GM18511 (cell line): Measurements from ENCODE around the gene PCDHB8.
"Not testable (repeated sequence)": the region's sequence is repeated elsewhere in the genome, so short reads cannot be mapped to it uniquely, and the experiment has no call there.

Source experiments
- ATAC-seq: cut with Tn5 transposase; IDR thresholded peaks from one replicate; pipeline ENCODE4 v1.9.1; 2021; ENCODE audit warnings: mild to moderate bottlenecking, moderate library complexity; ENCODE audit not compliant: unreplicated experiment

The PCDHB8 gene

GRCh38 chr5:141184117-141184855, 6.7 kb downstream of the PCDHB8 start:
- ATAC-seq, result not testable (repeated sequence)

GRCh38 chr5:141186897-141187512, 9.4 kb downstream of the PCDHB8 start, which contains the start of gene PCDHB9:
Gene PCDHB9 (plus strand): TSS chr5:141187161. CDS start chr5:141187319, 158 bp downstream.
- no peak for ATAC-seq

- ATAC-seq, result not testable (repeated sequence)
Observed at GRCh38 chr5:141188682-141189081, 11.1 kb downstream of the PCDHB8 start.

GRCh38 chr5:141189131-141189530, 11.5 kb downstream of the PCDHB8 start:
- not testable (repeated sequence) for ATAC-seq

- ATAC-seq, result no peak
Observed at GRCh38 chr5:141192110-141192725, 14.6 kb downstream of the PCDHB8 start, which contains the start of gene PCDHB10. Gene PCDHB10 (plus strand): TSS chr5:141192353. CDS start chr5:141192553, 200 bp downstream.

- ATAC-seq, result not testable (repeated sequence)
Observed at GRCh38 chr5:141194332-141194731, 16.7 kb downstream of the PCDHB8 start.

- ATAC-seq, result no peak
Observed at GRCh38 chr5:141196363-141196762, 18.8 kb downstream of the PCDHB8 start.

GRCh38 chr5:141199359-141200235, 22.0 kb downstream of the PCDHB8 start, which contains the start of gene PCDHB11:
Gene PCDHB11 (plus strand): TSS chr5:141199627. CDS start chr5:141199775, 148 bp downstream.
- ATAC-seq, result no peak

- ATAC-seq, result not testable (repeated sequence)
Observed at GRCh38 chr5:141201126-141201525, 23.5 kb downstream of the PCDHB8 start.

- not testable (repeated sequence) for ATAC-seq
Observed at GRCh38 chr5:141201646-141202045, 24.1 kb downstream of the PCDHB8 start.

- ATAC-seq, result no peak
Observed at GRCh38 chr5:141208478-141208877, 30.9 kb downstream of the PCDHB8 start, which contains the start of gene PCDHB12. Gene PCDHB12 (plus strand): TSS chr5:141208719. CDS start chr5:141208908, 189 bp downstream.

GRCh38 chr5:141210281-141210680, 32.7 kb downstream of the PCDHB8 start:
- not testable (repeated sequence) for ATAC-seq

GRCh38 chr5:141210849-141211248, 33.3 kb downstream of the PCDHB8 start:
- ATAC-seq, result not testable (repeated sequence)

GRCh38 chr5:141213656-141214339, 36.2 kb downstream of the PCDHB8 start, which contains the start of gene PCDHB13:
Gene PCDHB13 (plus strand): TSS chr5:141213919. CDS start chr5:141214124, 205 bp downstream.
- ATAC-seq, result not testable (repeated sequence)

- ATAC-seq, result not testable (repeated sequence)
Observed at GRCh38 chr5:141214583-141214982, 37.0 kb downstream of the PCDHB8 start.

GRCh38 chr5:141215504-141215903, 37.9 kb downstream of the PCDHB8 start:
- ATAC-seq, result not testable (repeated sequence)

GRCh38 chr5:141216035-141216434, 38.4 kb downstream of the PCDHB8 start:
- ATAC-seq, result not testable (repeated sequence)

- no peak for ATAC-seq
Observed at GRCh38 chr5:141223112-141223783, 45.7 kb downstream of the PCDHB8 start, which contains the start of gene PCDHB14. Gene PCDHB14 (plus strand): TSS chr5:141223343. CDS start chr5:141223506, 163 bp downstream.

GRCh38 chr5:141224844-141225243, 47.3 kb downstream of the PCDHB8 start:
- not testable (repeated sequence) for ATAC-seq
